Natural killer cell (primary cell): ENCODE measurements around the gene AP1S1. TPM values are rescaled to one million over a fixed set of nuclear protein-coding genes. Genes with fewer than 3 reads are reported as not detected.

Experiments
- ATAC-seq, 3 donors: fragments of 150-1000 bp in 2 of 3; fragments of 200-7000 bp in 1 of 3; cut with Tn5 transposase; 1 replicate in 1 of 3; 2 replicates in 2 of 3; pipeline ENCODE4 v1.10.0; 2021; ENCODE audit warnings: mild to moderate bottlenecking in 2 of 3, moderate library complexity in 2 of 3
- DNase-seq, 2 donors: peaks; one replicate each; pipeline versions ENCODE4 v3.0.0 to v3.0.0-alpha.2; 2013 to 2021; ENCODE audit warnings: mixed read lengths in 1 of 2
- H3K27ac ChIP-seq: one replicate; pipeline ENCODE4 v1.5.1; 2013; ENCODE audit warnings: mild to moderate bottlenecking, low read length
- H3K27me3 ChIP-seq: one replicate; pipeline ENCODE4 v1.6.1; 2013; ENCODE audit warnings: low read length; ENCODE audit not compliant: control insufficient read depth, insufficient read depth
- H3K36me3 ChIP-seq: one replicate; pipeline ENCODE4 v1.6.1; 2013; ENCODE audit warnings: low read length; ENCODE audit not compliant: control insufficient read depth, insufficient read depth
- H3K4me1 ChIP-seq: one replicate; pipeline ENCODE4 v1.6.1; 2013; ENCODE audit warnings: low read length; ENCODE audit not compliant: control insufficient read depth, insufficient read depth
- H3K4me3 ChIP-seq: one replicate; pipeline ENCODE4 v1.5.1; 2013; ENCODE audit warnings: low read length
- H3K9me3 ChIP-seq: one replicate; pipeline ENCODE4 v1.6.1; 2013; ENCODE audit warnings: low read length; ENCODE audit not compliant: control insufficient read depth, insufficient read depth
- H3K27ac Mint-ChIP-seq, 2 donors: one replicate each; pipeline ENCODE4 v1.8.0; 2022; ENCODE audit warnings: mild to moderate bottlenecking in 2 of 2, mixed read lengths in 2 of 2, moderate library complexity in 1 of 2
- H3K27me3 Mint-ChIP-seq, 2 donors: one replicate each; pipeline ENCODE4 v1.8.0; 2022; ENCODE audit warnings: low read depth in 2 of 2, mixed read lengths in 2 of 2
- H3K36me3 Mint-ChIP-seq: one replicate; pipeline ENCODE4 v1.8.0; 2022; ENCODE audit warnings: mixed read lengths
- H3K4me1 Mint-ChIP-seq, 2 donors: one replicate each; pipeline ENCODE4 v1.8.0; 2022; ENCODE audit warnings: mixed read lengths in 2 of 2
- H3K4me3 Mint-ChIP-seq: one replicate; pipeline ENCODE4 v1.8.0; 2022; ENCODE audit warnings: mild to moderate bottlenecking, moderate library complexity, mixed read lengths
- H3K9me3 Mint-ChIP-seq, 2 donors: one replicate each; pipeline ENCODE4 v1.8.0; 2022; ENCODE audit warnings: mixed read lengths in 2 of 2
- CTCF ChIP-seq: fragments of 200-600 bp; IDR thresholded peaks from one replicate; pipeline ENCODE4 v1.8.0; 2022; ENCODE audit warnings: antibody characterized with exemption
- WGBS: methylation state at CpG from one replicate; pipeline ENCODE4 v1.1.7; 2013; ENCODE audit warnings: missing lambda C conversion rate; ENCODE audit not compliant: insufficient coverage; 5-methylcytosine and 5-hydroxymethylcytosine counted together
- intact Hi-C: fragments of 100-400 bp; cut with micrococcal nuclease; formaldehyde crosslinking; loops from one replicate; pipeline ENCODE4 v1.14.2; 2022
- total RNA-seq, 4 donors: library from RNA; stranded (reverse); fragments of 120-200 nt in 1 of 4; gene quantifications; one replicate each; pipeline versions ENCODE4 v1.2.3 to v1.2.4, GENCODE V29; 2013 to 2022

The AP1S1 gene
- total RNA-seq, 3 donors from 2014 or later (not counting 1 experiment from before 2014, with no cell fraction given): 4.3 to 7.0 (median 5.0) TPM

GRCh38 chr7:101186844-101187428 is 32.7 kb downstream of the AP1S1 start:
- ATAC-seq (no peak), DNase-seq (no peak)
- intact Hi-C loops: no loop called here
- no peak for TF ChIP-seq CTCF
- no peak overlapping the region for H3K4me3 ChIP-seq
- H3K4me1 Mint-ChIP-seq: peaks cover 6% of the 10 kb centered on the region in 2 donors
- peaks cover 2% of the 10 kb centered on the region for H3K27me3 ChIP-seq
- H3K27ac Mint-ChIP-seq: no peak overlapping the region
- no peaks in the 10 kb centered on the region for H3K9me3 ChIP-seq
- no peaks in the 10 kb centered on the region for H3K36me3 ChIP-seq
- 78% methylated on average over 3 of the region's 4 CpGs for WGBS
- H3K27ac ChIP-seq: no peak overlapping the region
- no peaks in the 10 kb centered on the region for H3K36me3 Mint-ChIP-seq
- no peaks in the 10 kb centered on the region for H3K4me1 ChIP-seq
- no peaks in the 10 kb centered on the region for H3K9me3 Mint-ChIP-seq
- H3K27me3 Mint-ChIP-seq: peaks cover 9 to 22% of the 10 kb centered on the region in 2 donors
- H3K4me3 Mint-ChIP-seq: no peak overlapping the region

GRCh38 chr7:101189109-101189508 is 34.8 kb downstream of the AP1S1 start:
- Histone ChIP-seq H3K36me3 (no peaks in the 10 kb centered on the region), H3K4me1 (peaks cover 6% of the 10 kb centered on the region), H3K27ac (no peak overlapping the region), H3K27me3 (no peaks in the 10 kb centered on the region), H3K9me3 (no peaks in the 10 kb centered on the region), H3K4me3 (no peak overlapping the region)
- Mint-ChIP-seq H3K4me1 (peaks cover 0 to 4% of the 10 kb centered on the region in 2 donors), H3K36me3 (no peaks in the 10 kb centered on the region), H3K27me3 (peaks cover 0 to 16% of the 10 kb centered on the region in 2 donors), H3K4me3 (no peak overlapping the region), H3K27ac (no peak overlapping the region), H3K9me3 (no peaks in the 10 kb centered on the region)
- WGBS: 85% methylated on average over 8 of the region's 8 CpGs
- no peak for ATAC-seq
- DNase-seq: no peak
- TF ChIP-seq CTCF: no peak
- intact Hi-C loops: no loop called here

- peaks cover 0 to 11% of the 10 kb centered on the region in 2 donors for H3K4me1 Mint-ChIP-seq
- WGBS: 82% methylated on average over 17 of the region's 17 CpGs
- no peak overlapping the region for H3K4me3 Mint-ChIP-seq
- H3K36me3 ChIP-seq: no peaks in the 10 kb centered on the region
- H3K27me3 Mint-ChIP-seq: peaks cover 0 to 13% of the 10 kb centered on the region in 2 donors
- ATAC-seq (no peak), DNase-seq (no peak)
- H3K36me3 Mint-ChIP-seq: no peaks in the 10 kb centered on the region
- no peak overlapping the region for H3K27ac Mint-ChIP-seq
- TF ChIP-seq CTCF: no peak
- peaks cover 9% of the 10 kb centered on the region for H3K27me3 ChIP-seq
- peaks cover 8% of the 10 kb centered on the region for H3K4me1 ChIP-seq
- intact Hi-C loops: no loop called here
- H3K27ac ChIP-seq: no peak overlapping the region
- H3K4me3 ChIP-seq: no peak overlapping the region
- H3K9me3 Mint-ChIP-seq: no peaks in the 10 kb centered on the region
- H3K9me3 ChIP-seq: no peaks in the 10 kb centered on the region
Measured at GRCh38 chr7:101195884-101196283, 41.6 kb downstream of the AP1S1 start.

GRCh38 chr7:101197991-101198390 is 43.7 kb downstream of the AP1S1 start:
- TF ChIP-seq CTCF: no peak
- ATAC-seq: no peak

More at GRCh38 chr7:101197991-101198390, 43.7 kb downstream of the AP1S1 start:
- DNase-seq: no peak
- Mint-ChIP-seq H3K27ac (no peak overlapping the region), H3K36me3 (no peaks in the 10 kb centered on the region), H3K4me3 (no peak overlapping the region), H3K4me1 (peaks cover 0 to 9% of the 10 kb centered on the region in 2 donors), H3K9me3 (no peaks in the 10 kb centered on the region), H3K27me3 (peaks cover 6 to 26% of the 10 kb centered on the region in 2 donors)
- H3K4me1 ChIP-seq: peaks cover 11% of the 10 kb centered on the region
- no peak overlapping the region for H3K4me3 ChIP-seq
- H3K36me3 ChIP-seq: no peaks in the 10 kb centered on the region
- H3K27me3 ChIP-seq: peaks cover 15% of the 10 kb centered on the region
- H3K27ac ChIP-seq: no peak overlapping the region
- intact Hi-C loops: no loop called here
- H3K9me3 ChIP-seq: no peaks in the 10 kb centered on the region
- 75% methylated on average over 19 of the region's 21 CpGs for WGBS
